GM18499 (cell line): Measurements from ENCODE around the gene HES5.
"Not testable (repeated sequence)": the region's sequence is repeated elsewhere in the genome, so short reads cannot be mapped to it uniquely, and the experiment has no call there.

ENCODE experiments used
- ATAC-seq: cut with Tn5 transposase; IDR thresholded peaks from one replicate; pipeline ENCODE4 v1.9.1; 2021; ENCODE audit warnings: moderate number of reproducible peaks; ENCODE audit not compliant: insufficient read depth, unreplicated experiment

The HES5 gene

GRCh38 chr1:2529784-2530512, at the start of gene HES5:
TSS of gene HES5 (minus strand) at chr1:2530263. CDS start at chr1:2530164, 99 bp downstream.
- no peak for ATAC-seq

DNA sequence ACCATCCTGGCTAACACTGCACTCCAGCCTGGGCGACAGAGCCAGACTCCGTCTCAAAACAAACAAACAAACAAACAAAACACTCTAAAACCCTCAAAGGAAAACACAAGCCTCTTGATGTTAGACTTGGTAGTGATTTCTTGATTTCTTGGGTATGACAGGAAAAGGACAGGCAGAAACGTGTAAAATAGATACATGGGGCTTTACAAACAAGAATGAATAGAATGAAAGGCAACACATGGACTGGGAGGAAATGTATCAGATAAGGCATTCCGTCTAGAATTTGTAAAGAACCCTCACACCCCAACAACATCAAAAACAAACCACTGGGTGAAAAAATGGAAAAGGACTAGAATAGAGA, 48.7 kb upstream of the HES5 start:
- ATAC-seq: no peak

DNA sequence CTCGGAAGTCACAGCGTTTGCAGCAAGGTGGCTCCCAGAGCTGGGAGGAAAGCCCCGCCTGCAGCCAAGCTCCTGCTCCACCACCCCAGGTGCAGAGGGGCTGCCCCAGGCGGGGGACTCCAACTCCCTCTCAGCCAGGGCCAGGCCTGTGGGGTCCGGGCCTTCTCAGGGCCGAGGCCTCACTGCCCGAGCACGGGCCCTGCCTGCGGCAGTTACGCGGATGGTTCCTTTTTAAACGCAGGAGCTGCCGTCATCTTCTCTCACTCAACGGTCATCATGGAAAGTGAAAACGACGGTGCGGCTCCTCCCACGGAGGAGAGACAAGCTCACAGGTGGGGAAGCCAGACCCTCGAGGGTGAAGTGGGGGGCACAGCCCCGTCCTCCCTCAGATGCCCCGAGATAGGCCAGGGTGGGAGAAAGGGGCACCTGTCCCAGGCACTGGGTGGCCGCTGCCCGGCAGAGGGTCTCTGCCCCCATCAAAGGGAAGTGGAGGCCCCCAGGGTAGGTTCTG, 47.6 kb upstream of the HES5 start:
- not testable (repeated sequence) for ATAC-seq

GRCh38 chr1:2575801-2576663, 46.0 kb upstream of the HES5 start:
- ATAC-seq: no peak

GRCh38 chr1:2574350-2574749, 44.3 kb upstream of the HES5 start:
- no peak for ATAC-seq

DNA sequence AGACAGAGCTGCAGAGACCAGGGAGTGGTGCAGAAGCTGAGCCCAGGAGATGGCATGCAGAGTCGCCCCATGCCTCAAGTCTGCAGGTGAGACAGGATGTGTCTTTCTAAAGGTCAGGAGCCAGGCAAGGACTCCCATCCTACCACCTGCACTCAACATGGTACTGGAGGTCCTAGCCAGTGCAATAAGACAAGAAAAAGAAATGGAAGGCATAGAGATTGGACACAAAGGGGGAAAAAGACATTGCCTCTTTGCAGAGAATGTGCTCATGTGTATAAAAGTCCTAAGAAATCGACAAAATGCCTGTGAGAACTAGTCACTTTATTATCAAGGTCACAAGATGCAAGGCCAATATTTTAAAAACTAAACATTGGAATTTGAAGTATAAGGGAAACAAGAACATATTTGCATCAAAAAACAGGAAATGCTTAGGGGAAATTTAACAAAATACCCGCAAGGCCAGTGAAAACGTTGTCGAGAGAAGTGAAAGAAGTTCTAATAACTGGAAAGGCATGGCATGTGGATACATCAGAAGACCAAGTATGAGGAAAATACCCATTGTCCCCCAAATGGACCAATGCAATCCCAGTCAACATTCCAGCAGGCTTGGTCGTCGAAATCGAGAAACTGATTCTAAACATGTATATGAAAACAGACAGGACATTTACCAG, 43.3 kb upstream of the HES5 start:
- ATAC-seq: no peak

DNA sequence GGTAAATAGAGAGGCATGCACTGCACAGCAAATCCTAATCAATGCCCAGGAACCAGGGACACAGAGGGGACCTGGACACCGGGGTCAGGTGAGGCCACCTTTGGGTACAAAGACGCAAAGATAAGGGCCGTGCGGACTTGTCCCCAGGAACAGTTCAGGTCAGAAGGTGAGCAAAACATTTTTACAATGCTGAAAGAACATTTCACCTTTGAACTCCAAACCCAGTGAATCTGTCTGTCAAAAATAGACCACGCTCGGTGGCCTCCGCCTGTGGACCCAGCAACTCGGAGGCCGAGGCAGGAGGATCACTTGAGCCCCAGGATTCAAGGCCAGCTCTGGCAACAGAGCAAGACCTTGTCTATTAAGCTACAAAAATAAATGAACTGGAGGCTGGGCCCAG, 41.3 kb upstream of the HES5 start:
- no peak for ATAC-seq

- ATAC-seq: no peak
These were observed 40.3 kb upstream of the HES5 start for GRCh38 chr1:2570332-2570731.

- ATAC-seq: not testable (repeated sequence)
These were observed 39.6 kb upstream of the HES5 start for GRCh38 chr1:2569703-2570102.

- ATAC-seq: no peak
These were observed 39.0 kb upstream of the HES5 start for GRCh38 chr1:2569060-2569459.

- ATAC-seq: not testable (repeated sequence)
These were observed 38.2 kb upstream of the HES5 start for GRCh38 chr1:2568187-2568816.

DNA sequence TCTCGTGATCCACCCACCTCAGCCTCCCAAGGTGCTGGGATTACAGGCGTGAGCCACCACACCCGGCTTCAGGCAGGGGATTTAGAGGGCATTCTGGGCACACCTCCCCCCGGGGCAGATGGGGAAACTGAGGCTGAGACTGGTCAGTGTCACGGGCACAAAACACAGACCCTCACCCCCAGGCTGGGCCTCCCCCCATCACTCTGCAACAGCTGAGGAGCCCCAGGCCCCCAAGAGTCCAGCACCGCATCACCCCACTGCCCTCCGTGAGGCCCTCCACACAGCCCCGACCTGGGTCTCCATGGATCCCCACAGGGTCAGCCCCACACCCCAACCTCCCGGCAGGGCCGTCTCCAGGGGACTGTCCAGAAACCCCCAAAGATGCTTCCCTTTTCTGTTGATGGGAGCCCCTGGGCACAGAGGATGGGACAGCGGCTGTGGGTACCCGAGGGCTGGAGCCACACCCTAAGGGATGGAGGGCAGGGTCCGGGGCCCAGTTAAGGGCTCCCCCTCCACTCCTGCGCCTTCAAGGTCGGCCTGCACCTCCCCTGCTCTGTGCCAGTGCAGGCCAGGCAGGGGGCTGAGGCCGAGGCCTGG, 37.1 kb upstream of the HES5 start:
- ATAC-seq: no peak

DNA sequence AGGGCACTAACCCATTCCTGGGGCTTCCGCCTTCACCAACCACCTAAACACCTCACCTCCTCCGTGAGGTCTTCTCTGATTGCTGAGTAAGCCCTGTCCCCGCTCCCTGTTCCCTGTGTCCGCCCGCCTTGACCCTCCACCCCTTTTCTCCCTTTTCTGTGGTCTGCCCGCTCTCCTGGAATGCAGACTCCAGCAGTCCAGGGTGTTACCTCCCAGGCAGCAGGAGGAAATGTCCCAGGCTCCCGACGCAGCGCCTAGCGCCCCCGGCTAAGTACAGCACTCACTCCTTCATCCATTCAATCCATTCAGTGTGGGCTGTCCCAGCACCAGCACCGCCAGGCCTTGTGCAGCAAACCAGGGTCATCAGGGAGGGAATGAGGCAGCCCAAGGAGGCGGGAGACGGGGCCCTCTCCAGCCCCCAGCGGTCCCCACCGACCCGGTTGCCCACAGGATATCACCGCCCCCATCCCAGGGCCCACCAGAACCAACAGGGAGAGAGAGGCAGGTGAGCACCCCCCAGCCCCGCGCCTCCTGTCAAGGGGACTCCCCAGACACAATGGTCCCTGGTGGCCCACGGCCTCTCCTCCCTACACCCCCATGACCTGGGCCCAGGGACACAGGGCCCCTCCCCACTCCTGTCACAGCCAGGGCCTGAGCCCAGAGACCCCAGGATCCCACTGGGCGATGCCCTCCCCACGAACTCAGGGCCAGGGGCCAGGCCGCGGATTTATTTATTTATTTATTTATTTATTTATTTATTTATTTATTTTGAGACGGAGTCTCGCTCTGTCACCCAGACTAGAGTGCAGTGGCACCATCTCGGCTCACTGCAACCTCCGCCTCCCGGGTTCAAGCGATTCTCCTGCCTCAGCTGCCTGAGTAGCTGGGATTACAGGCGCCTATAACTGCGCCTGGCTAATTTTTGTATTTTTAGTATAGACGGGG, 36.3 kb upstream of the HES5 start:
- ATAC-seq: no peak

DNA sequence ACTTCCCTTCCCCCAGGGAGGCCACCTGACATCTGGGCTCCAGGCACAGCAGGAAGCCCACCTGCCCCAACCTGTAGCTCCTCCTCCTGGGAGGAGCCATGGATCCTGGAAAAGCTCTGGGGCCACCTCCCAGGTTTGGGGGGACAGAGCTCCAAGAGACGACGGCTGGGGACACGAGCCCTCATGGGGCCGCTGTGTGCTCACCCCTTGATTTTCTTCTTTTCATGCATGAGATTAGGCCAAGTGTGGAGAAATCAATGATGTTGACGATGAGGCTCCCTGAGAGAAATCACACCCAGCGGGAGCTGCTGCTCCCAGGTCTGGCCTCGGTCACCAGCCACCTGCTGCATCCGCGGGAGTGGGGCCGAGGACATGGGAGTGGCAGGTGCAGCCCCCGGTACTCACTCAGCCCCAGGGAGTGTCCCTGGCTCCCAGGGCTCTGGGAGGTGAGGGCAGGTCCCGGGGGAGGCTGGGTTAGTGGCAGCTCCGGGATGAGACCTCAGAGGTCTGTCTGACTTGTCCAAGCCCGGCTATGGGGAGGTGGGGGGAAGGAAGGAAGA, 34.8 kb upstream of the HES5 start:
- no peak for ATAC-seq

GRCh38 chr1:2564006-2564814, 34.1 kb upstream of the HES5 start:
- ATAC-seq: no peak

DNA sequence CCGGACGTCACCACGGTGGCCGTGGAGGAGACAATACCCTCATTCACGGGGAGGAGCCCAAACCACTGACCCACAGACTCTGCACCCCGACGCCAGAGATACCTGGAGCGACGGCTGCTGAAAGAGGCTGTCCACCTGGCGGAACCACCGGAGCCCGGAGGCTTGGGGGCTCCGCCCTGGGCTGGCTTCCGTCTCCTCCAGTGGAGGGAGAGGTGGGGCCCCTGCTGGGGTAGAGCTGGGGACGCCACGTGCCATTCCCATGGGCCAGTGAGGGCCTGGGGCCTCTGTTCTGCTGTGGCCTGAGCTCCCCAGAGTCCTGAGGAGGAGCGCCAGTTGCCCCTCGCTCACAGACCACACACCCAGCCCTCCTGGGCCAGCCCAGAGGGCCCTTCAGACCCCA, 33.1 kb upstream of the HES5 start:
- ATAC-seq: no peak

GRCh38 chr1:2561898-2562895, 32.1 kb upstream of the HES5 start:
- no peak for ATAC-seq
